ENCODE results near the gene PTGR1.
"Not testable (repeated sequence)": the region's sequence is repeated elsewhere in the genome, so short reads cannot be mapped to it uniquely, and the experiment has no call there.

PTGR1 gene

GRCh38 chr9:111617349-111617748 is 17.9 kb upstream of the PTGR1 start:
- intact Hi-C loops (cut with DNase I); DNase-seq: not testable (repeated sequence)

DNA sequence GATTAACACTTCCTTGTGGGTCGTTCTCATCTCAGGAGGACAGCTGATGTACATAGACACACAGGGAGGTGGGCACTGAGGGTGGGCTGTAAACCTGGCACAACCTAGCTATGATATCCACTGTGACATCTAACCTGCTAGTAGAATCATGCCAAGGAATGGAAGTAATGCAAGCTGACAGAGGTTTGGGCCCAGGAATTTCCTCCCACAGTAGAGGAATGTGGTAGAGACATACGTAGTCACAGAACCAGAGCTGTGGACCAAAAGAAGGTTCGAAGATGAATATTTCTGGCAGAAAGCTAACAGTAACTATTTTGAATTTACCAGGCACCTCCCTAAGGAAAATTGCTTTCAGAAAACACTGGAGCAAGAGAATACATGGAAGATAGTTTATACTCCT is 16.5 kb upstream of the PTGR1 start:
- intact Hi-C loops (cut with DNase I) = no loop called here
- DNase-seq = no peak

DNA sequence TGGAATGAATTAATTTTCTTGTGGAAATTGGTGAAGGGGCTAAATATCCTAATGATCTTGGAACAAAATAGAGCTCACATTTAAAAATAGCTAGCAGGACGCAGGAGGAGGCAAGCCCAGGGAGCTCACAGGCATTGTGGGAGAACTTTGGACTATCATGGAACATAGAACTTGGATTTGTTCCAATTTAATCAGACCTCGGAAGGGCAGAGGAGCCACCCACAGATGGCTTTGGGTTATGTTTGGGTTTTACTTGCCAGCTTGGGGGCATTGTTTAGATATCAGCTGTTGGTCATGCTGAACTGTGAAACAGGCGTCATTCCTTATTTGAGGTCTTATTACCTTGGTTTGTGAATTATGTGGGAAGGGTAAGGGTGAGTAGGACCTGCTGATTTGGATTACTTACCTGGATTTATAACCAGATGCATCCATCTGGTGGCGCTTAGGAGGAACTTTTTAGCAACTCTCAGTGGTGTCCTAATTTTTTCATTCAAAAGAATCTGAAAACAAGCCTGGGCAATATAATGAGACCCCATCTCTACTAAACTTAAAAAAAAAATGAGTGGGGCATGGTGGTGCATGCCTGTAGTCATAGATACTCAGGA is 14.1 kb upstream of the PTGR1 start:
- no peak for DNase-seq
- intact Hi-C loops (cut with DNase I) = no loop called here

DNA sequence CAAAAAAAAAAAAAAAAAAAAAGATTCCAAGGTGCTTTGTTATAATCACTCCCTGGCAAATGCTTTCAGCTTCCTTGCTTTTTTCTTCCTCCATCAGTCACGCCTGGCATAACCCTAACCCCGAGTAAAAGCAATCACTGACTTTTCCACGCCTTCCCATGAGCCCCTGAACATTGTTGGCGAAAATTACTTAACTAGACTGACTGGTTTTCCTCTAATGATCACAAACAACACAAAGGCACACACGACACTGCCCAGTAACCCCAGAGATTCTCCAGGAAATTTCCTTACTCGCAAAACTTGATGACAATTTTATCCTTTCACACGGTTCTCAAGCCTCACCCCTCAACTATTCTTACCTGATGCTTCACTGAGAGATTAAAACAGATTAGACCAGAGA is 11.4 kb upstream of the PTGR1 start:
- intact Hi-C loops (cut with DNase I) = no loop called here
- no peak for DNase-seq

DNA sequence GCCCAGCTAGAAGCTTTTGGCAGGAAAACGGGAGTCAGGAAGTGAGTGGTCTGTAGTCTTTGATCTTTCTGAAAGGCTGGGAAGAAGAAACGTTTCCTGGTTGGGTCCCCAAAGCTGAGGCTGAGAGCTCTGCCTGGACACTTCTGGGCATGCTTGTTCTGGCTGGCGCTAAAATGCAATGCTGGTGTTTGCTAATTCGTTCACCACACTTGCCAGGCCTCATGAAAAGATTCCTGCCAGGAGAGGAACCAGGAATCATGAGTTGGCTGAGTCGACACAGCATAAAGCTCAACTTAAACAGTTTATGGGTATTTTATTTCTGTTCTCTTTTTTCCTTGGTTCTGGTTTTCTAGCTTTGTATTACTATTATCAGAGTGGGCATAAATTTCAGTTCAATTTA is 10.7 kb upstream of the PTGR1 start:
- intact Hi-C loops (cut with DNase I) = no loop called here
- no peak for DNase-seq

DNA sequence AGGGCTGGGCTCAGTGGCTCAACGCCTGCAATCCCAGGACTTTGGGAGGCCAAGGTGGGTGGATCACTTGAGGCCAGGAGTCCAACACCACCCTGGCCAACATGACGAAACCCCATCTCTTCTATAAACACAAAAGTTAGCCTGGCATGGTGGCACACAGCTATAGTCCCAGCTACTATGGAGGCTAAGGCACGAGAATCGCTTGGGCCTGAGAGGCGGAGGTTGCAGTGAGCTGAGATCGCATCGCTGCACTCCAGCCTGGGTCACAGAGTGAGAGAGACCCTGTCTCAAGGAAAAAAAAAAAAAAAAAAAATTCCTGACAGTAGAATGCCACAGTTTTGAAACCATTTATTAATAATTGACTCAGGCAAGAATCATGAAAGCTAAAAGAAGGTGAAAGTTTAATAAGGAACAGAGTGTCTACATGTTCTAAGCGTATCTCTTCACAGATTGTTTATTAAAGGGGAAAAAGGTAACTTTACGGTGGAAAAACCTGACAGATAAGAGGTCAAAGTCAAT is 5.7 kb upstream of the PTGR1 start:
- intact Hi-C loops (cut with DNase I) = no loop called here
- no peak for DNase-seq

- intact Hi-C loops (cut with DNase I) = no loop called here
- DNase-seq = no peak
Observed at GRCh38 chr9:111604054-111604615, 4.7 kb upstream of the PTGR1 start.

GRCh38 chr9:111603041-111603440 is 3.6 kb upstream of the PTGR1 start:
- DNase-seq = no peak
- intact Hi-C loops (cut with DNase I) = no loop called here

GRCh38 chr9:111601237-111602018 is 2.0 kb upstream of the PTGR1 start:
- no peak for DNase-seq
- intact Hi-C loops (cut with DNase I) = no loop called here

DNA sequence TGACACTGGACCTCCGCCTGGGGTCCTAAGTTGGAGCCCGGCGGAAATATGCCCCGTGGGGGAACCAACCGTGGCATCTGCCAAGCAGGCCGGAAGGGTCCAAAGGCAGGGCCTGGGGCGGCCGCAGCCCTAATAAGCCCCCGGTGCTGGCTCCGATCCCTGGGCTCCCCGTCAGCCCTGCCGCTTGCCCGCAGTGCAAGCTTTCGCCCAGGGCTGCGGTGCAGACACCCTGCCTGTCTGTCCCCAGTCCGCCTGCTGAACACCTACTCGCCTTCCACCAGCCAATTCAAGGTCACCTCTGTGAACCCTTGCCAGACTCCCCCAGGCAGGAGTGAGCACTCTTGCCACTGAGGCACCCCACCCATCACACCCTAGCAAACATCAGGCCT is 502 bp upstream of the PTGR1 start:
- DNase-seq = peak in 3 of 42 donors; percentile 5 to 44 (median 9)
- intact Hi-C loops (cut with DNase I) = no loop called here

- intact Hi-C loops (cut with DNase I) = no loop called here
Observed at GRCh38 chr9:111598733-111599091, 735 bp downstream of the PTGR1 start.

DNA sequence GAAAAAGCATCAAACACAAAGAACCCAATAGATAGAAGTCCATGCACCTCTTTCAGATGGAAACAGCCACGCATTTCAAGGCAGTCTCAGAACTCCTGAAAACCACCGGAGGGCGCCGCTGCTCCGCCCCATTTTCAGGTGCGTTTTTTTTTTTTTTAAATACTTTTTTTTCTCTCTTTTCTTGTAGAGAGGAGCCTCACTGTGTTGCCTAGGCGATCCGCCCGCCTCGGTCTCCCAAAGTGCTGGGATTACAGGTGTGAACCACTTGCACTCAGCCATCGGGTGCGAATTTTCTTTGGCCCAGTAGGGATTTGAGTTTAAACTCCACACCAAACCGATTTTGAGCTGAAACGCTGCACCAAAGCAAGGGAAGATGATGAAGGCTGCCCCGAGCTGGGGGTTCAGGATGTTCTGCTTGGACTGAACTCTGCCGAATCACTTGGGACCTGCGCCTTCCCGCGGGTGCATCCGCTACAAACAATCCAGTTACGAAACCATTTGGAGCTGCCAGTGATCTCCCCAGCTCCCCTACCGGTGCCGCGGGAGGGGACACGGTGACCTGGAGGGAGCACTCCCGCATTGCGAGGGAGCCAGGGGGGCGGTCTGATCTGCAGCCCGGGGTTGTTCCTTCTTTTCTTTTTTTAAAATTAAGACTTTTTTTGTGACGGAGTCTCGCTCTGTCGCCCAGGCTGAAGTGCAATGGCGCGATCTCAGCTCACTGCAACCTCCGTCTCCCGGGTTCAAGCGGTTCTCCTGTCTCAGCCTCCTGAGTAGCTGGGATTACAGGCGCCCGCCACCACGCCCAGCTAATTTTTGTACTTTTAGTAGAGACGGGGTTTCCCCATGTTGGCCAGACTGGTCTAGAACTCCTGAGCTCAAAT is 1.4 kb downstream of the PTGR1 start:
- intact Hi-C loops (cut with DNase I) = no loop called here
- peak; percentile 36 to 85 (median 68) for DNase-seq

More at GRCh38 chr9:111598733-111599091, 735 bp downstream of the PTGR1 start:
- DNase-seq = peak in 13 of 42 donors; percentile 2 to 45 (median 12)

DNA sequence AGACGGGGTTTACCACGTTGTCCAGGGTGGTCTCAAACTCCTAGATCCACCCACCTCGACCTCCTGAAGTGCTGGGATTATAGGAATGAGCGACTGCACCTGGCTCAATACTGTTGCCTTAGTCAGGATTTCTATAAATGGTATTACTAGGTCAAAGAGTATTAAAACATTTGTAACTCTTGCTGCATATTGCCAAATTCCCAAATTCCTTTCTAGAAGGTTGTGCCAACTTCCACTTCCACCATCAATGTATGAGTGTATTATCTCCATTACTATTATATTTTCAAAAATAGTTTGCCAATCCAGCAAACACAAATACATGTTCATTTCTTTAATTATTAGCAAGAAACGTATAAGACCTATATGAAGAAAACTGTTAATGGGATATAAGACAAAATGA is 10.6 kb downstream of the PTGR1 start:
- intact Hi-C loops (cut with DNase I) = no loop called here
- DNase-seq = no peak

- intact Hi-C loops (cut with DNase I) = no loop called here
- no peak for DNase-seq
Observed at GRCh38 chr9:111586378-111586777, 13.1 kb downstream of the PTGR1 start.

DNA sequence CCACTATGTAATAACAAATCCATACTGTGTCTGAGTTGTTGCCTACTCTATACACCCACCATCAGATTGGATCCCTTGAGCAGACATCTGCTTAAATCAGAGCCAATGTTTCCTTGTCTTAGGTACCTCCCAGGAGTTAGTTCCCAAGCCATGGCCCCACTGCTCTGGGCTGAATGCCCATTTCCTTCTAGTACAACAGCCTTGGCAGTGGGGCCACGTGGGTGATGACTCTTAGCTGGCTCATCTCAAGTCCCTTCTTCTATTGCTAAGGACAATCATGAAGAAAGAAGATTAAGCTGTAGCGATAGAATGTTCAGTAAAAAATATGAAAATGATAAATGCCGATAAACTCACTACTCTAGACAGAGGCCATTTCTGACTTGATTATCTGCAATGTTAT is 16.6 kb downstream of the PTGR1 start:
- intact Hi-C loops (cut with DNase I) = no loop called here
- peak in 1 of 42 donors; percentile 39 for DNase-seq

- peak in 4 of 42 donors; percentile 8 to 41 (median 12) for DNase-seq
- intact Hi-C loops (cut with DNase I) = no loop called here
Observed at GRCh38 chr9:111572950-111573604, 26.4 kb downstream of the PTGR1 start.

DNA sequence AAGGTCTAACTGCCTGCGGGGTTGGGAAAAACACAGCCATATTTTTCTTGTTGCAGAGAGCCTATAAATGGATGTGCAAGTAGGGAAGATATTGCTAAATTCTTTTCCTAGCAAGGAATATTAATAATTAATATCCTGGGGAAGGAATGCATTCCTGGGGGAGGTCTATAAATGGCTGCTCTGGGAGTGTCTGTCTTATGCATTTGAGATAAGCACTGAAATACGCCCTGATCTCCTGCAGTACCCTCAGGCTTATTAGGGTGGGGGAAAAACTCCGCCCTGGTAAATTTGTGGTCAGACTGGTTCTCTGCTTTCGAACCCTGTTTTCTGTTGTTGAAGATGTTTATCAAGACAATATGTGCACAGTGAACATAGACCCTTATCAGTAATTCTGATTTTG is 31.3 kb downstream of the PTGR1 start:
- DNase-seq; intact Hi-C loops (cut with DNase I): not testable (repeated sequence)

- peak in 7 of 42 donors; percentile 5 to 46 (median 9) for DNase-seq
- intact Hi-C loops (cut with DNase I) = no loop called here
Observed at GRCh38 chr9:111566234-111566633, 33.2 kb downstream of the PTGR1 start.

- intact Hi-C loops (cut with DNase I) = no loop called here
- DNase-seq = no peak
Observed at GRCh38 chr9:111561165-111561719, 38.2 kb downstream of the PTGR1 start.

Measured in head of caudate nucleus (tissue), 42 donors.